ENCODE results near the gene ADGRL3. TPM values are rescaled to one million over a fixed set of nuclear protein-coding genes. Genes with fewer than 3 reads are reported as not detected.

The ADGRL3 gene
- polyA plus RNA-seq, 1 experiment: 0.35 TPM

GRCh38 chr4:62018537-62018936 lies 818.4 kb downstream of the ADGRL3 start:
- no peak for DNase-seq (ENCODE audit: low read depth, low spot score)
- POLR2A ChIA-PET: no interaction called here
- TF ChIP-seq CTCF (IDR thresholded peaks at IDR 0.05; ENCODE audit: low read depth, low read length): no peak
- no peak overlapping the region for H3K4me3 ChIP-seq (ENCODE audit: low read depth, low read length)
- CTCF ChIA-PET: no interaction called here
- H3K27me3 ChIP-seq (ENCODE audit: control insufficient read depth, insufficient read depth, low read length): no peaks in the 10 kb centered on the region
- H3K27ac ChIP-seq (ENCODE audit: low read depth, low read length): no peak overlapping the region
- H3K9me3 ChIP-seq (ENCODE audit: control insufficient read depth, insufficient read depth, low read length): no peaks in the 10 kb centered on the region

DNA sequence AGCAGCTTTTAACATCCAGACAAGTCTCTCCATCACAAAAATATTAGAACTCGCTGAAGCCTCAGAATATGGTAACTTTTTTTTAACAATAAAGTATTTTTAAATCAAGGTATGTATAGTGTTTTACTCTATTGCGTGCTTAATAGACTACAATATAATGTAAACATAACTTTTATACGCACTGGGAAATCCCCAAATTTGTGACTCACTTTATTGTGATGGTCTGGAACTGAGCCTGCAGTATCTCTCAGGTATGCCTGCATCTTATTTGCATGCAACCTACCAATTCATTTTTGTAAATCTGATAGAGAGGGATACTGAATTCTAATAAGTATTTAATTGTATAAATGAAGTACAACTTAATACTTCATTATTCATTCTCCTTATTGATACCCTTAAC lies 823.5 kb downstream of the ADGRL3 start:
- Histone ChIP-seq H3K4me3 (ENCODE audit: low read depth, low read length) (no peak overlapping the region), H3K27me3 (ENCODE audit: control insufficient read depth, insufficient read depth, low read length) (no peaks in the 10 kb centered on the region), H3K27ac (ENCODE audit: low read depth, low read length) (no peak overlapping the region), H3K9me3 (ENCODE audit: control insufficient read depth, insufficient read depth, low read length) (no peaks in the 10 kb centered on the region)
- CTCF ChIA-PET: no interaction called here
- no peak for DNase-seq (ENCODE audit: low read depth, low spot score)
- TF ChIP-seq CTCF (IDR thresholded peaks at IDR 0.05; ENCODE audit: low read depth, low read length): no peak
- POLR2A ChIA-PET: no interaction called here

GRCh38 chr4:62028745-62029144 lies 828.6 kb downstream of the ADGRL3 start:
- TF ChIP-seq CTCF (IDR thresholded peaks at IDR 0.05; ENCODE audit: low read depth, low read length): no peak
- Histone ChIP-seq H3K9me3 (ENCODE audit: control insufficient read depth, insufficient read depth, low read length) (no peaks in the 10 kb centered on the region), H3K4me3 (ENCODE audit: low read depth, low read length) (no peak overlapping the region), H3K27me3 (ENCODE audit: control insufficient read depth, insufficient read depth, low read length) (no peaks in the 10 kb centered on the region), H3K27ac (ENCODE audit: low read depth, low read length) (no peak overlapping the region)
- ChIA-PET POLR2A (no interaction called here), CTCF (no interaction called here)
- no peak for DNase-seq (ENCODE audit: low read depth, low spot score)

GRCh38 chr4:62030958-62031357 lies 830.8 kb downstream of the ADGRL3 start:
- DNase-seq (ENCODE audit: low read depth, low spot score): no peak
- POLR2A ChIA-PET: no interaction called here
- H3K4me3 ChIP-seq (ENCODE audit: low read depth, low read length): no peak overlapping the region
- no peaks in the 10 kb centered on the region for H3K27me3 ChIP-seq (ENCODE audit: control insufficient read depth, insufficient read depth, low read length)
- H3K9me3 ChIP-seq (ENCODE audit: control insufficient read depth, insufficient read depth, low read length): no peaks in the 10 kb centered on the region
- CTCF ChIA-PET: no interaction called here
- H3K27ac ChIP-seq (ENCODE audit: low read depth, low read length): no peak overlapping the region
- no peak for TF ChIP-seq CTCF (IDR thresholded peaks at IDR 0.05; ENCODE audit: low read depth, low read length)

- no peaks in the 10 kb centered on the region for H3K9me3 ChIP-seq (ENCODE audit: control insufficient read depth, insufficient read depth, low read length)
- ChIA-PET CTCF (no interaction called here), POLR2A (no interaction called here)
- DNase-seq (ENCODE audit: low read depth, low spot score): no peak
- H3K27me3 ChIP-seq (ENCODE audit: control insufficient read depth, insufficient read depth, low read length): no peaks in the 10 kb centered on the region
- H3K4me3 ChIP-seq (ENCODE audit: low read depth, low read length): no peak overlapping the region
- no peak overlapping the region for H3K27ac ChIP-seq (ENCODE audit: low read depth, low read length)
- no peak for TF ChIP-seq CTCF (IDR thresholded peaks at IDR 0.05; ENCODE audit: low read depth, low read length)
Observed at GRCh38 chr4:62037571-62037970, 837.4 kb downstream of the ADGRL3 start.
